AG04450 (cell line): Measurements from ENCODE around the gene LRP1B. TPM values are rescaled to one million over a fixed set of nuclear protein-coding genes. Genes with fewer than 3 reads are reported as not detected.

Experiments used
- CTCF ChIA-PET: fragments of 300-600, 350-600 bp; formaldehyde crosslinking; extraction: SDS; loops from one replicate; lab custom pipeline; 2022; ENCODE audit warnings: antibody characterized with exemption, inconsistent platforms; lab: Charles Lee
- POLR2A ChIA-PET: fragments of 350-600 bp; formaldehyde crosslinking; extraction: SDS; loops from one replicate; lab custom pipeline; 2021; ENCODE audit warnings: antibody characterized with exemption, inconsistent platforms; lab: Yijun Ruan, JAX
- DNase-seq: peaks from one replicate; pipeline ENCODE4 v3.0.0-alpha.2; 2011; ENCODE audit warnings: low read depth, low spot score
- H3K27ac ChIP-seq: one replicate; pipeline ENCODE4 v1.5.1; 2012; ENCODE audit warnings: low read depth, low read length, control low read depth
- H3K27me3 ChIP-seq: one replicate; pipeline ENCODE4 v1.6.0; 2012; ENCODE audit warnings: low read length; ENCODE audit not compliant: control insufficient read depth, insufficient read depth
- H3K4me3 ChIP-seq: 2 replicates; pipeline ENCODE4 v1.5.1; 2011; ENCODE audit warnings: mild to moderate bottlenecking, low read depth, low read length, control low read depth
- H3K9me3 ChIP-seq: 2 replicates; pipeline ENCODE4 v1.5.1; 2012; ENCODE audit warnings: low read length; ENCODE audit not compliant: control insufficient read depth, insufficient read depth
- CTCF ChIP-seq: IDR thresholded peaks from 2 replicates; pipeline ENCODE4 v1.5.1; 2011; ENCODE audit warnings: low read depth, low read length, control low read depth, inconsistent platforms
- polyA plus RNA-seq: library from polyadenylated mRNA; depleted of rRNA; stranded (reverse); fragments of >200 nt; gene quantifications from 2 replicates; pipeline ENCODE4 v1.2.3, GENCODE V29; 2011

Gene LRP1B
- polyA plus RNA-seq, 1 experiment = 0.15 TPM

DNA sequence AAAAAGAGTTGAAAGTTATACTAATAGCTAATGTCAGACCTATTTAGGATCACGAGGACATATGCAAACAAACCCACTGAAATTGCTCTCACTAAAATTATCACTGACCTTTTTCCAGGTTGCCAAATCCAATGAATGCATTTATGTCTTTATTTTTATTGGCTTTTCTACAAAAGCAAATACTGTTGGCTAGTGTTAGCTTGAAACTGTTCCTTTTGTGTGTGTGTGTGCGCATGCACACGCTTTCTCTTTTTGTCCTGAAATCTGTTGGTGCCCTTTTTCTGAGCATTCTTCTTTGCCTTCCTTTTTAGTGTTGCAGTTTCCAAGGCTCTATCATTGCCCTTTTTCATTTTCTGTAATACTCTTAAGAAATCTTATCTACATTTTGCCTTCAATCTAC, 1269.2 kb downstream of the LRP1B start:
- POLR2A ChIA-PET = interaction anchor here (0.6 to 1.0 kb wide), 2 partner anchors 175 to 234 kb away, joined by 3 read pairs; no protein-coding TSS in a partner anchor
- no peak overlapping the region for H3K27ac ChIP-seq
- no peak for TF ChIP-seq CTCF
- CTCF ChIA-PET = interaction anchor here (1.4 kb wide), 1 partner anchor 11 kb away, joined by 4 read pairs; no protein-coding TSS in a partner anchor
- DNase-seq = no peak
- H3K27me3 ChIP-seq = no peaks in the 10 kb centered on the region
- no peaks in the 10 kb centered on the region; the same call in 1 of the 2 replicates for H3K9me3 ChIP-seq
- no peak overlapping the region for H3K4me3 ChIP-seq

GRCh38 chr2:140855471-140855870, 1275.3 kb downstream of the LRP1B start:
- POLR2A ChIA-PET = no interaction called here
- no peak overlapping the region for H3K4me3 ChIP-seq
- no peaks in the 10 kb centered on the region; the same call in 1 of the 2 replicates for H3K9me3 ChIP-seq

DNA sequence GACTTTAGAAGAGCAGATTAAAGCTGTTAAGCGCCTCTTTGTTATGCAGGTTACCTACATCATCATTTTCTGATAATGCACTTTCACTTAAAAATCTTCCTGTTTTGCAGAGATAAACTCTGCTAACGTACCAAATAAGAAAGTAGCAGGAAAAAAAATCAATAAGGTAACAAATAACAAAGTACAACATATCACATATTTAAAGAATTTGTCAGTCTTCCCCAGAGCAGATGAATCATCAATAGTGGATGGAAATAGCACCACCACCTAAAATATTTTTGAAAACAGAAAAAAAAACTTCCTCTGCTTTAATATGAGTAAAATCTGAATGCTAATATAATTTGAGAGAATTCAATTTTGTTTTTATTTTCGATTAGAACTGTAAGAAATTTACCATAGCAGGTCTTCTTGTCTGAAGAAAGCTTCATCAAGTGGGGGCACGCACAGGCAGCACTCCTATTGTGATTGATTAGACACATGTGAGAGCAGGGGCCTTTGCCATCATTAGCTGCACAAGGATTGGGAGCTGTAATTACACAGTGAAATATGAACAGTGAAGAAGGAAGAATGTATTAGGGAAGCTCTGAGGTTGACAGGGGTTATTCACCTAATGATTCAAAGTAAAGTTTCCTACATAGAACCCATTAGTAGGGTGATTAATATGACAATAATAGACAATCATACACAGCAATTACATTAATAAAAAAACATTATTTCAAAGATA, 1279.4 kb downstream of the LRP1B start:
- POLR2A ChIA-PET = no interaction called here
- CTCF ChIA-PET = interaction anchor here (2.3 kb wide), 1 partner anchor 13 kb away, joined by 9 read pairs; no protein-coding TSS in a partner anchor

More at GRCh38 chr2:140855471-140855870, 1275.3 kb downstream of the LRP1B start:
- TF ChIP-seq CTCF = no peak
- CTCF ChIA-PET = interaction anchor here (2.4 kb wide), 1 partner anchor 9 kb away, joined by 14 read pairs; no protein-coding TSS in a partner anchor
- DNase-seq = no peak
- H3K27me3 ChIP-seq = no peaks in the 10 kb centered on the region
- H3K27ac ChIP-seq = no peak overlapping the region

GRCh38 chr2:140843186-140843585, 1287.6 kb downstream of the LRP1B start:
- Histone ChIP-seq H3K4me3 (no peak overlapping the region), H3K27me3 (no peaks in the 10 kb centered on the region), H3K9me3 (no peaks in the 10 kb centered on the region), H3K27ac (no peak overlapping the region)
- ChIA-PET POLR2A (no interaction called here), CTCF (no interaction called here)
- DNase-seq = no peak
- no peak for TF ChIP-seq CTCF

More for the DNA sequence above, 1279.4 kb downstream of the LRP1B start:
- no peak for TF ChIP-seq CTCF
- H3K27me3 ChIP-seq = no peaks in the 10 kb centered on the region
- H3K4me3 ChIP-seq = no peak overlapping the region
- H3K27ac ChIP-seq = no peak overlapping the region
- no peaks in the 10 kb centered on the region for H3K9me3 ChIP-seq
- DNase-seq = no peak

- DNase-seq = no peak
- H3K9me3 ChIP-seq = no peaks in the 10 kb centered on the region
- ChIA-PET CTCF (no interaction called here), POLR2A (no interaction called here)
- H3K27me3 ChIP-seq = no peaks in the 10 kb centered on the region
- no peak overlapping the region for H3K27ac ChIP-seq
- no peak for TF ChIP-seq CTCF
- H3K4me3 ChIP-seq = no peak overlapping the region
Measured at GRCh38 chr2:140842110-140842509, 1288.7 kb downstream of the LRP1B start.
